H1 (cell line): ENCODE data around the gene LRRC26.

Experiments
- CHD2 ChIP-seq: IDR thresholded peaks from 2 replicates; pipeline ENCODE4 v1.6.1; 2012; ENCODE audit warnings: low read length, improper control_type of control experiment
- EP300 ChIP-seq, 2 experiments: IDR thresholded peaks; 1 replicate in 1 of 2; 2 replicates in 1 of 2; pipeline ENCODE4 v1.6.1; 2011 to 2012; ENCODE audit warnings: low read depth in 2 of 2, low read length in 2 of 2, mild to moderate bottlenecking in 2 of 2, borderline replicate concordance in 1 of 2, inconsistent platforms in 1 of 2, moderate library complexity in 1 of 2
- EZH2 ChIP-seq: fragments of 200-600 bp; sonication (generic); IDR thresholded peaks from 2 replicates; pipeline ENCODE4 v1.7.1; 2012; ENCODE audit warnings: low read depth, mild to moderate bottlenecking, moderate library complexity, low read length, inconsistent platforms; ENCODE audit not compliant: severe bottlenecking
- HDAC6 ChIP-seq: IDR thresholded peaks from one replicate; pipeline ENCODE4 v1.7.1; 2012; ENCODE audit warnings: low read depth, mild to moderate bottlenecking, inconsistent platforms, low read length, moderate library complexity
- RNF2 ChIP-seq: fragments of 200-900, 300-1000 bp; sonication (generic); IDR thresholded peaks from 2 replicates; pipeline ENCODE4 v1.7.1; 2016; ENCODE audit warnings: borderline replicate concordance, low read depth, mild to moderate bottlenecking, antibody characterized with exemption, low read length; ENCODE audit not compliant: poor library complexity, severe bottlenecking; ENCODE audit errors: missing control alignments
- SAP30 ChIP-seq: fragments of 300-600 bp; sonication (generic); IDR thresholded peaks from 2 replicates; pipeline ENCODE4 v1.7.1; 2012; ENCODE audit warnings: low read length, moderate library complexity, mild to moderate bottlenecking, inconsistent platforms; ENCODE audit not compliant: insufficient read depth, insufficient replicate concordance
- TF ChIP-seq, protein P1 (sequence below), 3 experiments: IDR thresholded peaks; 1 replicate in 2 of 3; 2 replicates in 1 of 3; pipeline versions ENCODE4 v1.5.1 to v1.6.1; 2011; ENCODE audit warnings: low read length in 3 of 3, mild to moderate bottlenecking in 3 of 3, inconsistent platforms in 2 of 3, low read depth in 1 of 3, moderate library complexity in 1 of 3; ENCODE audit not compliant: insufficient read depth in 1 of 3; ENCODE audit errors: control extremely low read depth in 1 of 3
- TF ChIP-seq, protein P2 (sequence below): IDR thresholded peaks from 2 replicates; pipeline ENCODE4 v1.6.1; 2012; ENCODE audit warnings: low read length, inconsistent platforms
- TF ChIP-seq, protein P3 (sequence below): IDR thresholded peaks from 2 replicates; pipeline ENCODE4 v1.6.1; 2011; ENCODE audit warnings: low read depth, mild to moderate bottlenecking, low read length; ENCODE audit not compliant: insufficient read depth

GRCh38 chr9:137216188-137216965 lies 46.5 kb upstream of the LRRC26 start:
- TF ChIP-seq RNF2 (no peak), SAP30 (no peak), EP300 (IDR thresholded peaks at IDR 0.05; ENCODE audit: borderline replicate concordance in 1 of 2, low read depth in 2 of 2, low read length in 2 of 2) (no peak), HDAC6 (no peak), EZH2 (no peak), CHD2 (no peak)
- TF ChIP-seq, protein P1, sequence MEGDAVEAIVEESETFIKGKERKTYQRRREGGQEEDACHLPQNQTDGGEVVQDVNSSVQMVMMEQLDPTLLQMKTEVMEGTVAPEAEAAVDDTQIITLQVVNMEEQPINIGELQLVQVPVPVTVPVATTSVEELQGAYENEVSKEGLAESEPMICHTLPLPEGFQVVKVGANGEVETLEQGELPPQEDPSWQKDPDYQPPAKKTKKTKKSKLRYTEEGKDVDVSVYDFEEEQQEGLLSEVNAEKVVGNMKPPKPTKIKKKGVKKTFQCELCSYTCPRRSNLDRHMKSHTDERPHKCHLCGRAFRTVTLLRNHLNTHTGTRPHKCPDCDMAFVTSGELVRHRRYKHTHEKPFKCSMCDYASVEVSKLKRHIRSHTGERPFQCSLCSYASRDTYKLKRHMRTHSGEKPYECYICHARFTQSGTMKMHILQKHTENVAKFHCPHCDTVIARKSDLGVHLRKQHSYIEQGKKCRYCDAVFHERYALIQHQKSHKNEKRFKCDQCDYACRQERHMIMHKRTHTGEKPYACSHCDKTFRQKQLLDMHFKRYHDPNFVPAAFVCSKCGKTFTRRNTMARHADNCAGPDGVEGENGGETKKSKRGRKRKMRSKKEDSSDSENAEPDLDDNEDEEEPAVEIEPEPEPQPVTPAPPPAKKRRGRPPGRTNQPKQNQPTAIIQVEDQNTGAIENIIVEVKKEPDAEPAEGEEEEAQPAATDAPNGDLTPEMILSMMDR (IDR thresholded peaks at IDR 0.05; ENCODE audit: control extremely low read depth in 1 of 3, insufficient read depth in 1 of 3, low read depth in 1 of 3, low read length in 3 of 3) = no peak
- TF ChIP-seq, protein P2, sequence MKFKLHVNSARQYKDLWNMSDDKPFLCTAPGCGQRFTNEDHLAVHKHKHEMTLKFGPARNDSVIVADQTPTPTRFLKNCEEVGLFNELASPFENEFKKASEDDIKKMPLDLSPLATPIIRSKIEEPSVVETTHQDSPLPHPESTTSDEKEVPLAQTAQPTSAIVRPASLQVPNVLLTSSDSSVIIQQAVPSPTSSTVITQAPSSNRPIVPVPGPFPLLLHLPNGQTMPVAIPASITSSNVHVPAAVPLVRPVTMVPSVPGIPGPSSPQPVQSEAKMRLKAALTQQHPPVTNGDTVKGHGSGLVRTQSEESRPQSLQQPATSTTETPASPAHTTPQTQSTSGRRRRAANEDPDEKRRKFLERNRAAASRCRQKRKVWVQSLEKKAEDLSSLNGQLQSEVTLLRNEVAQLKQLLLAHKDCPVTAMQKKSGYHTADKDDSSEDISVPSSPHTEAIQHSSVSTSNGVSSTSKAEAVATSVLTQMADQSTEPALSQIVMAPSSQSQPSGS = no peak
- TF ChIP-seq, protein P3, sequence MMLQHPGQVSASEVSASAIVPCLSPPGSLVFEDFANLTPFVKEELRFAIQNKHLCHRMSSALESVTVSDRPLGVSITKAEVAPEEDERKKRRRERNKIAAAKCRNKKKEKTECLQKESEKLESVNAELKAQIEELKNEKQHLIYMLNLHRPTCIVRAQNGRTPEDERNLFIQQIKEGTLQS = no peak
